Mesenchymal stem cell (in vitro differentiated cells and primary cell): ENCODE data around the gene TRIM39.

Experiments used
- DNase-seq: peaks from one replicate; pipeline ENCODE4 v3.0.0-alpha.2; 2013
- H2AFZ ChIP-seq: one replicate; pipeline ENCODE4 v1.6.1; 2013; ENCODE audit warnings: low read depth, mild to moderate bottlenecking, control low read depth, inconsistent platforms, low read length, moderate library complexity
- H2AK5ac ChIP-seq: 2 replicates; pipeline ENCODE4 v1.6.1; 2013; ENCODE audit warnings: low read length, moderate library complexity, mild to moderate bottlenecking, inconsistent platforms; ENCODE audit not compliant: severe bottlenecking
- H2BK120ac ChIP-seq: one replicate; pipeline ENCODE4 v1.6.1; 2013; ENCODE audit warnings: low read depth, mild to moderate bottlenecking, inconsistent platforms, low read length, moderate library complexity
- H2BK12ac ChIP-seq, 2 experiments: one replicate each; pipeline ENCODE4 v1.6.1; 2013; ENCODE audit warnings: inconsistent platforms in 2 of 2, low read length in 2 of 2, mild to moderate bottlenecking in 2 of 2, moderate library complexity in 2 of 2, control low read depth in 1 of 2
- H2BK15ac ChIP-seq: one replicate; pipeline ENCODE4 v1.6.1; 2013; ENCODE audit warnings: mild to moderate bottlenecking, low read depth, inconsistent platforms; ENCODE audit not compliant: poor library complexity, severe bottlenecking
- H2BK5ac ChIP-seq: 2 replicates; pipeline ENCODE4 v1.6.1; 2013; ENCODE audit warnings: low read depth, mild to moderate bottlenecking, low read length, control low read depth, inconsistent platforms; ENCODE audit not compliant: poor library complexity, severe bottlenecking
- H3K14ac ChIP-seq, 2 experiments: one replicate each; pipeline ENCODE4 v1.6.1; 2013; ENCODE audit warnings: inconsistent platforms in 2 of 2, low read length in 2 of 2, control low read depth in 1 of 2, mild to moderate bottlenecking in 1 of 2, moderate library complexity in 1 of 2
- H3K18ac ChIP-seq, 2 experiments: one replicate each; pipeline ENCODE4 v1.6.1; 2013; ENCODE audit warnings: inconsistent platforms in 2 of 2, low read length in 2 of 2, control low read depth in 1 of 2, low read depth in 1 of 2, mild to moderate bottlenecking in 1 of 2
- H3K23ac ChIP-seq, 2 experiments: one replicate each; pipeline ENCODE4 v1.6.1; 2013; ENCODE audit warnings: inconsistent platforms in 2 of 2, low read length in 2 of 2, mild to moderate bottlenecking in 2 of 2, moderate library complexity in 2 of 2, control low read depth in 1 of 2
- H3K27ac ChIP-seq: 2 replicates; pipeline ENCODE4 v1.5.1; 2013; ENCODE audit warnings: mild to moderate bottlenecking, moderate library complexity, low read length, control low read depth, inconsistent platforms; ENCODE audit not compliant: poor library complexity, severe bottlenecking
- H3K27me3 ChIP-seq, 2 experiments: 2 replicates each; pipeline versions ENCODE4 v1.6.1 to v1.7.0; 2013; ENCODE audit warnings: low read length in 2 of 2, mild to moderate bottlenecking in 2 of 2, moderate library complexity in 2 of 2, control low read depth in 1 of 2, inconsistent platforms in 1 of 2; ENCODE audit not compliant: control insufficient read depth in 1 of 2, insufficient read depth in 1 of 2
- H3K36me3 ChIP-seq, 2 experiments: 2 replicates each; pipeline versions ENCODE4 v1.6.1 to v1.7.0; 2013; ENCODE audit warnings: low read length in 2 of 2, control low read depth in 1 of 2, inconsistent platforms in 1 of 2, low read depth in 1 of 2, mild to moderate bottlenecking in 1 of 2; ENCODE audit not compliant: insufficient read depth in 2 of 2, control insufficient read depth in 1 of 2
- H3K4ac ChIP-seq, 2 experiments: one replicate each; pipeline ENCODE4 v1.6.1; 2013; ENCODE audit warnings: inconsistent platforms in 2 of 2, low read length in 2 of 2, mild to moderate bottlenecking in 2 of 2, moderate library complexity in 2 of 2, control low read depth in 1 of 2, low read depth in 1 of 2
- H3K4me1 ChIP-seq: 2 replicates; pipeline ENCODE4 v1.6.1; 2013; ENCODE audit warnings: low read depth, low read length, control low read depth; ENCODE audit not compliant: control insufficient read depth, insufficient read depth
- H3K4me2 ChIP-seq: 2 replicates; pipeline ENCODE4 v1.6.1; 2013; ENCODE audit warnings: low read length, mild to moderate bottlenecking, inconsistent platforms; ENCODE audit not compliant: poor library complexity, severe bottlenecking
- H3K4me3 ChIP-seq, 2 experiments: 2 replicates each; pipeline versions ENCODE4 v1.5.1 to v1.7.0; 2013; ENCODE audit warnings: low read length in 2 of 2, mild to moderate bottlenecking in 2 of 2, control low read depth in 1 of 2, low read depth in 1 of 2; ENCODE audit not compliant: insufficient read depth in 1 of 2
- H3K79me1 ChIP-seq: replicated peaks from 2 replicates; pipeline ENCODE4 v1.6.1; 2013; ENCODE audit warnings: mild to moderate bottlenecking, control low read depth, low read length, inconsistent platforms; ENCODE audit not compliant: poor library complexity, severe bottlenecking
- H3K9ac ChIP-seq: 2 replicates; pipeline ENCODE4 v1.7.0; 2013; ENCODE audit warnings: mild to moderate bottlenecking, low read length, moderate library complexity
- H3K9me3 ChIP-seq: 2 replicates; pipeline ENCODE4 v1.7.0; 2013; ENCODE audit warnings: mild to moderate bottlenecking, low read length; ENCODE audit not compliant: control insufficient read depth
- H4K8ac ChIP-seq: one replicate; pipeline ENCODE4 v1.6.1; 2013; ENCODE audit warnings: inconsistent platforms, mild to moderate bottlenecking, low read length, moderate library complexity
- H4K91ac ChIP-seq: one replicate; pipeline ENCODE4 v1.6.1; 2013; ENCODE audit warnings: mild to moderate bottlenecking, low read length, inconsistent platforms
- WGBS: methylation state at CpG from one replicate; pipeline ENCODE4 v1.1.7; 2013; ENCODE audit warnings: mixed read lengths; 5-methylcytosine and 5-hydroxymethylcytosine counted together

Gene TRIM39

GRCh38 chr6:30348957-30349356 lies 22.2 kb downstream of the TRIM39 start:
- Histone ChIP-seq H3K4me3 (no peak overlapping the region), H2AK5ac (no peak overlapping the region), H3K4me1 (peaks cover 4% of the 10 kb centered on the region), H3K4ac (no peak overlapping the region), H3K27ac (no peak overlapping the region), H4K8ac (no peak overlapping the region), H3K36me3 (peaks cover 13 to 18% of the 10 kb centered on the region in 2 experiments), H2AFZ (no peak overlapping the region), H3K27me3 (peaks cover 4 to 8% of the 10 kb centered on the region in 2 experiments), H3K14ac (no peak overlapping the region), H3K23ac (no peak overlapping the region), H2BK12ac (no peak overlapping the region), H3K4me2 (no peak overlapping the region), H3K79me1 (peaks cover 7% of the 10 kb centered on the region), H2BK120ac (no peak overlapping the region), H3K18ac (no peak overlapping the region), H2BK15ac (no peak overlapping the region), H3K9ac (no peak overlapping the region), H2BK5ac (no peak overlapping the region), H3K9me3 (no peaks in the 10 kb centered on the region), H4K91ac (no peak overlapping the region)
- WGBS = 65% methylated on average over 2 of the region's 3 CpGs
- DNase-seq = no peak

GRCh38 chr6:30349421-30350177 lies 22.9 kb downstream of the TRIM39 start:
- Histone ChIP-seq H3K4me1 (peaks cover 4% of the 10 kb centered on the region), H3K23ac (no peak overlapping the region), H4K8ac (no peak overlapping the region), H3K4me2 (no peak overlapping the region), H3K4ac (no peak overlapping the region), H2AFZ (no peak overlapping the region), H3K27ac (no peak overlapping the region), H3K9ac (peak overlapping the region; percentile 11), H4K91ac (no peak overlapping the region), H2BK5ac (no peak overlapping the region), H3K9me3 (no peaks in the 10 kb centered on the region), H2BK12ac (no peak overlapping the region), H2BK15ac (no peak overlapping the region), H2BK120ac (no peak overlapping the region), H2AK5ac (no peak overlapping the region), H3K14ac (no peak overlapping the region), H3K79me1 (peaks cover 7% of the 10 kb centered on the region), H3K36me3 (peaks cover 13 to 18% of the 10 kb centered on the region in 2 experiments), H3K18ac (no peak overlapping the region), H3K4me3 (no peak overlapping the region), H3K27me3 (peaks cover 4 to 8% of the 10 kb centered on the region in 2 experiments)
- DNase-seq = no peak
- WGBS = 83% methylated on average over 1 of the region's 3 CpGs

GRCh38 chr6:30350524-30350923 lies 23.8 kb downstream of the TRIM39 start:
- H2BK120ac ChIP-seq = no peak overlapping the region
- no peak overlapping the region for H2BK15ac ChIP-seq
- H3K79me1 ChIP-seq = peaks cover 7% of the 10 kb centered on the region
- H3K27me3 ChIP-seq = peaks cover 8 to 11% of the 10 kb centered on the region in 2 experiments
- no peak overlapping the region for H2AFZ ChIP-seq
- no peak overlapping the region for H3K9ac ChIP-seq
- no peak for DNase-seq
- no peaks in the 10 kb centered on the region for H3K9me3 ChIP-seq
- H3K4me2 ChIP-seq = no peak overlapping the region
- no peak overlapping the region for H3K23ac ChIP-seq
- peaks cover 13 to 18% of the 10 kb centered on the region in 2 experiments for H3K36me3 ChIP-seq
- no peak overlapping the region for H3K27ac ChIP-seq
- no peak overlapping the region for H3K18ac ChIP-seq
- no peak overlapping the region for H4K8ac ChIP-seq
- no peak overlapping the region for H4K91ac ChIP-seq
- no peak overlapping the region for H2BK12ac ChIP-seq
- H3K4me3 ChIP-seq = no peak overlapping the region
- no peak overlapping the region for H2BK5ac ChIP-seq
- peaks cover 4% of the 10 kb centered on the region for H3K4me1 ChIP-seq
- no peak overlapping the region for H3K4ac ChIP-seq
- H2AK5ac ChIP-seq = no peak overlapping the region
- WGBS = no CpG with 5 or more reads among the region's 1 CpG
- H3K14ac ChIP-seq = no peak overlapping the region

GRCh38 chr6:30352550-30352949 lies 25.8 kb downstream of the TRIM39 start:
- Histone ChIP-seq H3K4me3 (no peak overlapping the region), H2AFZ (no peak overlapping the region), H3K9me3 (no peaks in the 10 kb centered on the region), H3K9ac (no peak overlapping the region), H3K14ac (no peak overlapping the region), H3K4me2 (no peak overlapping the region), H4K8ac (no peak overlapping the region), H2BK5ac (no peak overlapping the region), H3K27me3 (peaks cover 16 to 17% of the 10 kb centered on the region in 2 experiments), H3K36me3 (peaks cover 5 to 7% of the 10 kb centered on the region in 2 experiments), H2BK12ac (no peak overlapping the region), H2AK5ac (no peak overlapping the region), H2BK120ac (no peak overlapping the region), H3K18ac (no peak overlapping the region), H3K79me1 (no peaks in the 10 kb centered on the region), H4K91ac (no peak overlapping the region), H3K4ac (no peak overlapping the region), H3K27ac (no peak overlapping the region), H2BK15ac (no peak overlapping the region), H3K23ac (no peak overlapping the region), H3K4me1 (peaks cover 1% of the 10 kb centered on the region)
- whole genome bisulfite sequencing = 61% methylated on average over 2 of the region's 2 CpGs
- DNase-seq = no peak
